OCI-LY3 (cell line): ENCODE results near the gene EEA1.

Source experiments
- CTCF ChIP-seq: fragments of 200-600, 300-600 bp; sonication (generic); IDR thresholded peaks from 2 replicates; pipeline ENCODE4 v1.5.1; 2014; ENCODE audit warnings: antibody characterized with exemption, low read length, low read depth
- EZH2phosphoT487 ChIP-seq: fragments of 200-600 bp; shearing (Covaris generic); IDR thresholded peaks from 2 replicates; pipeline ENCODE4 v1.6.1; 2018; ENCODE audit warnings: antibody characterized with exemption, mixed run types, low read depth

GRCh38 chr12:92721656-92722055 lies 207.4 kb downstream of the EEA1 start:
- TF ChIP-seq CTCF: no peak
- TF ChIP-seq EZH2phosphoT487: no peak
